Loucy (cell line): ENCODE results near the gene WWOX.

Experiments
- H2AFZ ChIP-seq: fragments of 200-600 bp; sonication (generic); 2 replicates; pipeline ENCODE4 v1.6.0; 2016; ENCODE audit warnings: antibody characterized with exemption, mild to moderate bottlenecking, low read length, moderate library complexity
- H3F3A ChIP-seq: fragments of 200-600 bp; 2 replicates; pipeline ENCODE4 v1.6.0; 2016; ENCODE audit warnings: antibody characterized with exemption, low read depth, mild to moderate bottlenecking
- H3K27me3 ChIP-seq: fragments of 200-600 bp; sonication (generic); 2 replicates; pipeline ENCODE4 v1.6.1; 2014; ENCODE audit warnings: low read length, mild to moderate bottlenecking; ENCODE audit not compliant: insufficient read depth, poor library complexity, severe bottlenecking
- H3K36me3 ChIP-seq: fragments of 200-600 bp; sonication (generic); 2 replicates; pipeline ENCODE4 v1.6.1; 2016; ENCODE audit warnings: low read length; ENCODE audit not compliant: insufficient read depth
- H3K4me1 ChIP-seq: fragments of 200-600 bp; sonication (generic); 2 replicates; pipeline ENCODE4 v1.5.1; 2014; ENCODE audit warnings: low read length, mild to moderate bottlenecking; ENCODE audit not compliant: insufficient read depth, poor library complexity, severe bottlenecking
- H3K4me2 ChIP-seq: fragments of 200-600 bp; sonication (generic); 2 replicates; pipeline ENCODE4 v1.6.0; 2014; ENCODE audit warnings: antibody characterized with exemption, low read length, low read depth, mild to moderate bottlenecking; ENCODE audit not compliant: poor library complexity, severe bottlenecking
- H3K4me3 ChIP-seq: fragments of 200-600 bp; sonication (generic); 2 replicates; pipeline ENCODE4 v1.5.1; 2014; ENCODE audit warnings: low read length, mild to moderate bottlenecking, mixed read lengths; ENCODE audit not compliant: poor library complexity, severe bottlenecking
- H3K79me2 ChIP-seq: fragments of 200-600 bp; sonication (generic); 2 replicates; pipeline ENCODE4 v1.6.1; 2014; ENCODE audit warnings: low read length; ENCODE audit not compliant: insufficient read depth
- H3K9ac ChIP-seq: fragments of 200-600 bp; sonication (generic); 2 replicates; pipeline ENCODE4 v1.6.0; 2014; ENCODE audit warnings: mild to moderate bottlenecking, low read depth, low read length, moderate library complexity; ENCODE audit not compliant: poor library complexity, severe bottlenecking
- H3K9me2 ChIP-seq: fragments of 200-600 bp; sonication (generic); replicated peaks from 2 replicates; pipeline ENCODE4 v1.6.1; 2016; ENCODE audit warnings: low read depth, low read length, mixed read lengths
- H3K9me3 ChIP-seq: fragments of 200-600 bp; sonication (generic); 2 replicates; pipeline ENCODE4 v1.6.1; 2014; ENCODE audit warnings: mild to moderate bottlenecking, antibody characterized with exemption, low read length, low read depth; ENCODE audit not compliant: insufficient read depth
- H4K20me1 ChIP-seq: fragments of 200-600 bp; sonication (generic); 2 replicates; pipeline ENCODE4 v1.6.0; 2014; ENCODE audit warnings: antibody characterized with exemption, low read length, mild to moderate bottlenecking; ENCODE audit not compliant: insufficient read depth, poor library complexity, severe bottlenecking
- EZH2phosphoT487 ChIP-seq: fragments of 200-600 bp; IDR thresholded peaks from 2 replicates; pipeline ENCODE4 v1.6.1; 2018; ENCODE audit warnings: antibody characterized with exemption, mild to moderate bottlenecking, moderate library complexity, borderline replicate concordance
- TF ChIP-seq, protein P1 (sequence below): fragments of 200-600 bp; sonication (generic); conservative IDR thresholded peaks from 2 replicates; pipeline ENCODE4 v1.5.1; 2014; ENCODE audit warnings: mild to moderate bottlenecking, antibody characterized with exemption, low read length

WWOX gene

DNA sequence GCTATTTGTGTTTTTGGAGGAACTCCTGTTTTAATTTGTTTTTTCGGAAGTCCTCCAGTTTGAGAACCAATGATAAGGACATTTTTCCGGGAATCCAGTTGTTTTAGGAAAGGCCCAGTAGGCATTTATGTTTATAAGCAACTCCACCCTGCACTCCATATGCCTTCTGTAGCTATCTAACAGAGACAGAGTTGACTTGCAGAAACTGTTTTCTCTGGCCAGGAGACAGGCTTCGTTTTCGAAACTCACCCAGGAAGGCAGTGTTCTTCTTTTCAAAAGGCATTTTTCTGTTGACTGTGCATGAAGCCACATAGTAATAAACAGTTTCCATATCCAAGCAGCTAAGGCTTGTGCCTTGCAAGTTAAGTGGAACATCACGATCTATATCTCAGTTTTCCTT is 587.1 kb downstream of the WWOX start:
- H3K4me2 ChIP-seq = no peak overlapping the region
- no peaks in the 10 kb centered on the region for H3K9me2 ChIP-seq
- H3K27me3 ChIP-seq = no peaks in the 10 kb centered on the region
- no peaks in the 10 kb centered on the region for H3F3A ChIP-seq
- no peaks in the 10 kb centered on the region for H4K20me1 ChIP-seq
- TF ChIP-seq, protein P1, sequence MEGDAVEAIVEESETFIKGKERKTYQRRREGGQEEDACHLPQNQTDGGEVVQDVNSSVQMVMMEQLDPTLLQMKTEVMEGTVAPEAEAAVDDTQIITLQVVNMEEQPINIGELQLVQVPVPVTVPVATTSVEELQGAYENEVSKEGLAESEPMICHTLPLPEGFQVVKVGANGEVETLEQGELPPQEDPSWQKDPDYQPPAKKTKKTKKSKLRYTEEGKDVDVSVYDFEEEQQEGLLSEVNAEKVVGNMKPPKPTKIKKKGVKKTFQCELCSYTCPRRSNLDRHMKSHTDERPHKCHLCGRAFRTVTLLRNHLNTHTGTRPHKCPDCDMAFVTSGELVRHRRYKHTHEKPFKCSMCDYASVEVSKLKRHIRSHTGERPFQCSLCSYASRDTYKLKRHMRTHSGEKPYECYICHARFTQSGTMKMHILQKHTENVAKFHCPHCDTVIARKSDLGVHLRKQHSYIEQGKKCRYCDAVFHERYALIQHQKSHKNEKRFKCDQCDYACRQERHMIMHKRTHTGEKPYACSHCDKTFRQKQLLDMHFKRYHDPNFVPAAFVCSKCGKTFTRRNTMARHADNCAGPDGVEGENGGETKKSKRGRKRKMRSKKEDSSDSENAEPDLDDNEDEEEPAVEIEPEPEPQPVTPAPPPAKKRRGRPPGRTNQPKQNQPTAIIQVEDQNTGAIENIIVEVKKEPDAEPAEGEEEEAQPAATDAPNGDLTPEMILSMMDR = no peak
- no peak for TF ChIP-seq EZH2phosphoT487
- no peak overlapping the region for H2AFZ ChIP-seq
- no peaks in the 10 kb centered on the region for H3K36me3 ChIP-seq
- no peak overlapping the region for H3K9ac ChIP-seq
- H3K4me3 ChIP-seq = no peak overlapping the region
- no peaks in the 10 kb centered on the region for H3K79me2 ChIP-seq
- H3K9me3 ChIP-seq = no peaks in the 10 kb centered on the region
- no peaks in the 10 kb centered on the region for H3K4me1 ChIP-seq

DNA sequence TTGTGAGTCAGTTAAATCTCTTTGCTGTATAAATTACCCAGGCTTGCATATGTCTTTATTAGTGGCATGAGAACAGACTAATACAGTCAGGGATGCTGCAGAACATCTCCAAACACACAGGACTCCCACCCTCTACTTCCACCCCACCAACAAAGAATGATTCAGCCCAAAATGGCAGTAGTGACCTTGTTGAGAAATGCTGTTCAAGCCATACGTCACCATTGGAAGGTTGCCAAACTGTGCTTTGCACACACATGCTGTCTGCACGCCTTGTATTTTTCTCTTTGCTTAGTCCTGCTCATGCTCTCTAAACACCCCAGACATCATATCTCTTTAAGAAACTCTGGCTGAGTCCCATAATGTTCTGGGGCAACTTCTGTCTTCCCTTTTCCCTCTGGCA is 589.6 kb downstream of the WWOX start:
- Histone ChIP-seq H3K9me3 (no peaks in the 10 kb centered on the region), H3K9ac (no peak overlapping the region), H3K36me3 (no peaks in the 10 kb centered on the region), H3K79me2 (no peaks in the 10 kb centered on the region), H3K27me3 (no peaks in the 10 kb centered on the region), H3F3A (no peaks in the 10 kb centered on the region), H3K4me1 (no peaks in the 10 kb centered on the region), H3K4me2 (no peak overlapping the region), H2AFZ (no peak overlapping the region), H4K20me1 (no peaks in the 10 kb centered on the region), H3K9me2 (no peaks in the 10 kb centered on the region), H3K4me3 (no peak overlapping the region)
- TF ChIP-seq, protein P1 = no peak
- TF ChIP-seq EZH2phosphoT487 = no peak

DNA sequence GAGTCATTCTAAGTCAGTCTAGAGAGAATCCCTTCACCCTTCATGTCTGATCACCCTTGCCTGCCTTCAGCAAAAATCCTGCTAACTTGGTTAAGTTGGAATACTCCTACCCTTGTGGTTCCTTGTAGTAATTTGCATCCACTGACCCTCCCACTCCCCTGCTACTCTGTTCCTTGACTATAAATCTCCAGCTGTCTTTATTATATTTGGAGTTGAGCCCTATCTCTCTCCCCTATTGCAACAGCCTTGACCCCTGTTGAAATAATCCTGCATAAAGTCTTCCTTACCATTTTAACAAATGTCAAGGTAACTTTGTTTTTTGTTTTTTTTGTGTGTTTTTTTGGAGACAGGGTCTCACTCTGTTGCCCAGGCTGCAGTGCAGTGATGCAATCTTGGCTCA is 590.1 kb downstream of the WWOX start:
- TF ChIP-seq, protein P1 = no peak
- TF ChIP-seq EZH2phosphoT487 = no peak
- Histone ChIP-seq H3K36me3 (no peaks in the 10 kb centered on the region), H3K9me3 (no peaks in the 10 kb centered on the region), H3K4me3 (no peak overlapping the region), H3K27me3 (no peaks in the 10 kb centered on the region), H3K9me2 (no peaks in the 10 kb centered on the region), H3K4me2 (no peak overlapping the region), H3K79me2 (no peaks in the 10 kb centered on the region), H4K20me1 (no peaks in the 10 kb centered on the region), H3F3A (no peaks in the 10 kb centered on the region), H2AFZ (no peak overlapping the region), H3K9ac (no peak overlapping the region), H3K4me1 (no peaks in the 10 kb centered on the region)
